IPS-15b (cell line): ENCODE measurements around the gene B4GALNT3.

Experiments used
- H3K27me3 ChIP-seq: one replicate; pipeline ENCODE4 v1.6.1; 2013; ENCODE audit warnings: low read length; ENCODE audit not compliant: control insufficient read depth, insufficient read depth
- H3K36me3 ChIP-seq: one replicate; pipeline ENCODE4 v1.6.1; 2013; ENCODE audit warnings: low read length; ENCODE audit not compliant: control insufficient read depth, insufficient read depth
- H3K4me1 ChIP-seq: one replicate; pipeline ENCODE4 v1.6.1; 2013; ENCODE audit warnings: mild to moderate bottlenecking, low read length; ENCODE audit not compliant: control insufficient read depth, insufficient read depth
- H3K4me3 ChIP-seq: one replicate; pipeline ENCODE4 v1.5.1; 2013; ENCODE audit warnings: low read depth, low read length
- H3K9ac ChIP-seq: one replicate; pipeline ENCODE4 v1.6.1; 2013; ENCODE audit warnings: low read depth, mild to moderate bottlenecking, low read length
- H3K9me3 ChIP-seq: one replicate; pipeline ENCODE4 v1.6.1; 2013; ENCODE audit warnings: mild to moderate bottlenecking, low read length; ENCODE audit not compliant: control insufficient read depth, insufficient read depth

The B4GALNT3 gene

DNA sequence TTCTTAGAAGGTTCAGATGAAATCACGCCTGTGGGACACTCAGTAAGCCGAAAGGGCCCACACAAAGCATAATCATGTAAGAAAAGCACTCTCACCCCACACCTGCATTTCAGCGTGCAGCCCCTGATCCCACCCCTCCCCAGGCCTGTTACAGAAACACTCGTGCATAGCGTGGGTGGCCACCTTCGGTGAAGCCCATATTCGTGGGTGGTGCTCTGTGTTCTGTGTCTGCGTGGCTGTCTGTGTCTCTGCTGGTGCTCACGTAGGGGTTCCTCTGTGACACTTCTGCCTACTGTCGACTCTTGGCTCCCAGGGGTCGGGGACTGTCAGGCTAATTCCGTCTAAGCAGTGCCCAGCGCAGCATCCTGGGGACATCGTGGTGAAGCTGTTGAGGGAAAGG is 74.0 kb downstream of the B4GALNT3 start:
- H3K27me3 ChIP-seq, result no peaks in the 10 kb centered on the region
- no peak overlapping the region for H3K4me3 ChIP-seq
- no peaks in the 10 kb centered on the region for H3K36me3 ChIP-seq
- no peaks in the 10 kb centered on the region for H3K4me1 ChIP-seq
- H3K9me3 ChIP-seq, result no peaks in the 10 kb centered on the region
- H3K9ac ChIP-seq, result no peak overlapping the region

DNA sequence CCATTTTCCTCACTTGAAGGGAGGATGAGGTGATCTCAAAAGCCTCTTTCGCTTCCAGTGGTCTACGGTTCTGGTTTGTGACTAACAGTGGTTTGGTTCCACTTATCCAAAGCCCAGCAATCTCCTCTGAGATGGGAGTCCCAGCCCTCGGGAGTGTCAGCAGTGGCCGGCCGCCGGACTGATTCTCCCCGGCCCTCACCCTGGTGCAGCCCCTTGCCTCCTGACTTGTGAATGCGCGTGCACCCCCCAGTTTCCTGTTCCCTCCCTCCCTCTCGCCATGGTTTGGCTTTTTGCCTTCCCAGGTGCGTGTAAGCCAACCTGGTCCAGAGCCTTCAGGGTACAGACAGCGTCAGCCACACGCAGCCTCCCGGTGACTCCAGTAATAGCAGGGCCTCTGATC is 74.5 kb downstream of the B4GALNT3 start:
- H3K36me3 ChIP-seq, result no peaks in the 10 kb centered on the region
- no peaks in the 10 kb centered on the region for H3K27me3 ChIP-seq
- no peaks in the 10 kb centered on the region for H3K4me1 ChIP-seq
- H3K9me3 ChIP-seq, result no peaks in the 10 kb centered on the region
- no peak overlapping the region for H3K9ac ChIP-seq
- H3K4me3 ChIP-seq, result no peak overlapping the region

DNA sequence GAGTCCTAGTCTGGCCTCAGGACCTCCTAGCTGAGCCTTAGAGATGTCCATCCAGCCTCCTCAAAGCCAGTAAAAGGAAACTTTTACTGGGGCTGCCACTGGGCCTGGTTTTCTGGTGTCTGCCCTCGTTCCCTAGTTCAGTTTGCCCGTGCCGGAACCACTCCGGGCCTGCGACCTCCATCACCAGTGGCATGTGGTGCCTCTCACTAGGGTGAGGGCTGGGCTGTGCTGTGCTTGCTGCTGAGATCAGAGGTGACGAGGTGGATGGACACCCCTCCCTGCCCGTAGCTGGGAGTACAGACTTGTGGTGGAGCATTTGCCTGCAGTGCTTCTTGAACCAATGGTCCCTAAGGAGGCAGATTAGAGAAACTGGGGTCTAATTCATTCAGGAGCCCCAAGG is 75.7 kb downstream of the B4GALNT3 start:
- Histone ChIP-seq H3K4me1 (no peaks in the 10 kb centered on the region), H3K27me3 (no peaks in the 10 kb centered on the region), H3K9ac (no peak overlapping the region), H3K9me3 (no peaks in the 10 kb centered on the region), H3K4me3 (no peak overlapping the region), H3K36me3 (no peaks in the 10 kb centered on the region)

DNA sequence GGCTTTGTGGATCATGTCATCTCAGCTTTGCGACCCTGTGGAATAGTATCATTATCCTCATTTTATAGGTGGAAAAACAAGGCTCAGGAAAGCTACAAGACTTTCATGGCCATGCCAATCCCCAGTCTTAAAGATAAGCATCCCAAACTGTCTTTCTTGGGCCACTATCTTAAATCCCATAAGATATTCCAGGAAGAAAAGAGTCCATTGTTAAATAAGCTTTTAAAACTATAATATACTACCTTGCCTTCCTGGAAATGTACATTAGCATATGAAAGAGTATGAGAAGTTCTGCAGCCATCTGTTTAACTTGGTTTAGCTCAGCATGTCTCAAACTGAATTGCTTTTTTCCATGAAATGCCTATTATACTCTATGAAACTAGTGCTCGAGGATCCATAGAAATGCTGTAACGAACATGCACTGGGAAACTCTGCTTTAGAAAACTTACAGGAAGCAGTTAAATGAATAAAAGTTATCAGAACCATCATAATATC is 77.1 kb downstream of the B4GALNT3 start:
- no peaks in the 10 kb centered on the region for H3K27me3 ChIP-seq
- H3K4me1 ChIP-seq, result peaks cover under 1% of the 10 kb centered on the region
- no peaks in the 10 kb centered on the region for H3K9me3 ChIP-seq
- H3K9ac ChIP-seq, result no peak overlapping the region
- no peaks in the 10 kb centered on the region for H3K36me3 ChIP-seq
- H3K4me3 ChIP-seq, result no peak overlapping the region

DNA sequence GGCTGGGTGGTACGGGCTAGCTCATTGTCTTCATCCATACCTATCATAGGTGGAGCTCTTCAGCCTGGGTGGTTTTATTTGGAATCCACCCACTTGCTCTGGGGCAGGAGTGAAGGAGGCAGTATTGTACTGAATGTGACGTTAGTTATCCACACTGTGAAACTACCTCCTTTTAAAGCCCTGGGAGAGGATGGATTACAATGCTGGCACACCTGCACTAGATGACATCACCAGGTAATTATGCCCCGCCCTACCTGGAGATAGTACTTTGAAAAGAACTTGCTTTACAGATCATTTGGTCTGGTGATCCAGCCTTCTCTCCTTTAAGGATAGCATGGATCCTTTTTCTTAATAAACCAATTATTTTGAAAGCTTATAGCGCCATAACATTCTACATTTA is 78.0 kb downstream of the B4GALNT3 start:
- H3K36me3 ChIP-seq, result no peaks in the 10 kb centered on the region
- no peaks in the 10 kb centered on the region for H3K27me3 ChIP-seq
- no peak overlapping the region for H3K9ac ChIP-seq
- H3K9me3 ChIP-seq, result no peaks in the 10 kb centered on the region
- H3K4me3 ChIP-seq, result no peak overlapping the region
- H3K4me1 ChIP-seq, result peaks cover 5% of the 10 kb centered on the region

DNA sequence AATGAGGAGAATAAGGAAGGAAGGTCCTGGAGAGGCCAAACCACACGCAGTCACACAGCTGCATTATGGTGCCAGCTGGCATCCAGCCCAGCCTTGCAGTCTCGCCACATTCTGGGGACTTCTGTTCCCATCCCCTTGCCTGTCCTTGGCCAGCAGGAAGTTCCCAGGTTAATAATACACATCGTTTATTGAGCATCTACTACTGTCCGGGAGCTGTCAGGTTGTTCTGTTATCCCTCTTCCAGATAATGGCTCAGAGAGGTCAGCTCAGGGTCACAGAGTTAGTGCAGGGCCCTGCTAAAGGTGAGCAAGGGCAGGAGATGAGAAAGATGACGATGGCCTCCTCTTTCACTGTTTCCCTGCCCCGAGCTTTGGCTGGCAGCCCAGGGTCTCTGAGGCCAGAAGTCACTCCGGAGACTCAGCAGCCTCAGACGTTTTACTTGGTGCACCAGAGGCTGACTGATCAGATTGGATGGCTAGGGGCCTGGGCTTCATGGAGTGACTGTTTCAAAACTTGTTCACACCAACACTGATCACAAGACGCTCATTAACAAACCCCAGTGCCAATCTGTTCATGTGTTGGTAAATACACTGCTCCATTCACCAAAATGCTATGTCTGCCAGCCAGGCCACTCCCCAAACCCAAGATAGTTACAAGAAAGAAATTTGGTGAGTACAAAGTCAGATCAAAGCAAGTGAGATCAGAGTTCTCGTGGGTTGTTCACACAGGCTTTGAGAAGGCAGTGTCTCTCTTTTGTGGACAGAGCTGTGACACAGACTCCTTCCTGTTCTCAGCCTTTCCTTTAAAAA is 79.2 kb downstream of the B4GALNT3 start:
- Histone ChIP-seq H3K27me3 (no peaks in the 10 kb centered on the region), H3K36me3 (no peaks in the 10 kb centered on the region), H3K9me3 (no peaks in the 10 kb centered on the region), H3K4me3 (no peak overlapping the region), H3K9ac (no peak overlapping the region), H3K4me1 (peaks cover 5% of the 10 kb centered on the region)

DNA sequence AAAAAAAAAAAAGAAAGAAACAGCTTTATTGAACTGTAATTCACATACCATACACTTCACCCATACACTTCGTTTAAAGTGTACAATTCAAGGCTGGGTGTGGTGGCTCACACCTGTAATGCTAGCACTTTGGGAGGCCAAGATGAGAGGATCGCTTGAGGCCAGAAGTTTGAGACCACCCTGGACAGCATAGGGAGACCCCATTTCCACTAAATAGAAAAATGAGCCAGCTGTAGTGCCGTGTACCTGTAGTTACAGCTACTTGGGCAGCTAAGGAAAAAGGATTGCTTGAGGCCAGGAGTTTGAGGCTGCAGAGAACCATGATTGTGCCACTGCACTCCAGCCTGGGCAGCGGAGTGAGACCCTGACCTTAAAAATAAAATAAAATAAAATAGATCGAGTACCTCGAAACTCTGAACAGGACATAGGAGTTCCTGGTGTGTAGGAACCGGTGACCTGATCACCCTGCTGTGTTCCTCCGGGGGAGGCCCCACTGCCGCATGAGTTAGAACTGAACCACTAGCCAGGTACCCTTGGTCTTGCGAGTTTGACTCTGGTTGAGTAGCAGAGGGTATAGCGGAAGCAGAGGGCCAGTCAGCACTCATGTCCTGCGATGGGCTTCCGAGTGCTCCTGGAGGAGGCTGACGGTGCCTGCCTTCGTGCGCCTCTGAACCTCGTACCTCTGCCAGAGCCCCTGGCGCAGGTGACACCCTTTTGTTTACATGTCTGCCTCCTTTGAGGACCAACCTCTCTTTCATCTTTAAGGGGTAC is 80.0 kb downstream of the B4GALNT3 start:
- peaks cover 5% of the 10 kb centered on the region for H3K4me1 ChIP-seq
- no peak overlapping the region for H3K4me3 ChIP-seq
- no peak overlapping the region for H3K9ac ChIP-seq

DNA sequence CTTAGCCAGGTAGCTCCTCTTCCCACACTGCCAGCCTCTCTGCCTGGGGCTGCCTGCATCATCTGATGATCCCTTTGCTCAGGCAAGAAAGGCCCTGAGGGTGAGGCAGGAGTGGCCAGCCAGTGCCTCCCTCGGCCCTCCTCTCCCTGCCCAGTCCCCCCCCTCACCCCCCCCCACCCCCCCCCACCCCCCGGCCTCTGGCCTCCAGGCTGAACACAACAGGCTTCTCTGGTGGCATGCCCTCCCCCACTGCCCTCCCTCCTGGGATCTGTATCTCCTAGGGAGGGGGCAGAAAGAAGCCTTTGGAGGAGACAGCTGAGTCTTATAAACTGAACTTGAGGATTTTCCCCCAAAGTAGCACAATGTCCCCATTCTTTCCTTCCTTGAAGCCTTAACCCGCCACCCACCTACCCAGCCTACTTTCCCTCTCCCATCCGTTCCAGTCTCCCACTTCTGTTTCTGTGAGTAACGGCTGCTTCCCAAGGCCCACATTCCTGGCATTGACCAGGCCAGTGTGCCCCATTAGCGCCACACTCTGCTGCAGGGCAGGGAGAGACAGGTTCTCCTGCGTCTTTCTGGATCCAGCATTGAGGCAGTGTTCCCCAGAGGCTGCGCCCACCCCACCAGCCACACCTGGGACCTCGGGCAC is 82.1 kb downstream of the B4GALNT3 start:
- H3K9me3 ChIP-seq, result no peaks in the 10 kb centered on the region
- no peak overlapping the region for H3K9ac ChIP-seq
- peaks cover 5% of the 10 kb centered on the region for H3K4me1 ChIP-seq
- no peak overlapping the region for H3K4me3 ChIP-seq
- peaks cover 5% of the 10 kb centered on the region for H3K27me3 ChIP-seq
- H3K36me3 ChIP-seq, result no peaks in the 10 kb centered on the region

More for the DNA sequence above, 80.0 kb downstream of the B4GALNT3 start:
- Histone ChIP-seq H3K27me3 (no peaks in the 10 kb centered on the region), H3K9me3 (no peaks in the 10 kb centered on the region), H3K36me3 (no peaks in the 10 kb centered on the region)

DNA sequence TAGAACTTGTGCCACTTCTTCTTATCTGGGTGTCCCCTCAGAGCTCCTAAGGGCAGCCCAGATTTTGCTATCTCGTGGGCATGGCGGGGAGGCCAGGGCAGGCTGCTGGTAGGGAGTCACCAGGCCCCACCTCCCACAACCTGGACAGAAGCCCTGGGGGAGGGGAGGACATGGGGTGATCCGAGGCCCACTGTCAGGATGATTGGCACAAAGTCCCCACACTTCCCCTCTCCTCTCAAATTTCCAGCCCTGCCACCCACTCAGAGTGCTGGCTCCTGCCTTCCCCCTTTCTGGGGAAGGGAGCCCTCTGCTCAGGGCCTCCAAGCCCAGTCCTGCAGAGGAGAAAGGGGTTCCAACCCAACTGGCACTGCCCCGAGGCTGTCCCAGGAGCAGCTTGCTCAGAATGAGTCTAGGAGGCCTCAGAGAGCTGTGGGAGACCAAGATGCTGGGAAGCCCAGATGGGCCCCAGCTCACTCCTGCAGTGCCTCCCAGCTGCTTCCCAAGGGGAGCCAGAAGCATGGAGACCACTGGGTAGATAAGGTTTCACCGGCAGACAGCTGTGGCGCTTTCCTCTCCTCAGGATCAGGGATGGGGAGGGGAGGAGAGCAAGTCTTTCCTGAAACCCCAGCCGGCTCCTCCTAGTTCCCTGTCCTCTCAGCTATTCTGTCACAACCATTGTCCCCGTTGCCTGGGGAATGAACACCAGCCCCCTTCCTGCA is 82.8 kb downstream of the B4GALNT3 start:
- Histone ChIP-seq H3K9ac (no peak overlapping the region), H3K27me3 (peaks cover 5% of the 10 kb centered on the region), H3K36me3 (no peaks in the 10 kb centered on the region), H3K9me3 (no peaks in the 10 kb centered on the region), H3K4me1 (peaks cover 5% of the 10 kb centered on the region), H3K4me3 (no peak overlapping the region)

DNA sequence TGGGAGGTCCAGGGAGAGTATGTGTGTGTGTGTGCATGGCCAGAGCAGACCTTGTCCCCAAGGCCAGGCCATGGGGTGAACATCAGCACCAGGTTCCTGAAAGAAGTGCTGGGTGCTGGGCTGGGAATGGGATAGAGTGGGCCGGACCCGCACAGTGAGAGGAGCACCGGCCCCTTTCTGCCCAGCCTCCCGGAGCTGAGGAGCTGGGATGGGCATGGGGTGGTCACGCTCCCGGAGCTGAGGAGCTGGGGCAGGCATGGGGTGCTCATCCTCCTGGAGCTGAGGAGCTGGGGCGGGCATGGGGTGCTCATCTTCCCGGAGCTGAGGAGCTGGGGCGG is 83.3 kb downstream of the B4GALNT3 start:
- Histone ChIP-seq H3K36me3 (peaks cover 2% of the 10 kb centered on the region), H3K9me3 (no peaks in the 10 kb centered on the region), H3K4me3 (no peak overlapping the region), H3K9ac (no peak overlapping the region), H3K27me3 (peaks cover 5% of the 10 kb centered on the region), H3K4me1 (peaks cover 5% of the 10 kb centered on the region)

DNA sequence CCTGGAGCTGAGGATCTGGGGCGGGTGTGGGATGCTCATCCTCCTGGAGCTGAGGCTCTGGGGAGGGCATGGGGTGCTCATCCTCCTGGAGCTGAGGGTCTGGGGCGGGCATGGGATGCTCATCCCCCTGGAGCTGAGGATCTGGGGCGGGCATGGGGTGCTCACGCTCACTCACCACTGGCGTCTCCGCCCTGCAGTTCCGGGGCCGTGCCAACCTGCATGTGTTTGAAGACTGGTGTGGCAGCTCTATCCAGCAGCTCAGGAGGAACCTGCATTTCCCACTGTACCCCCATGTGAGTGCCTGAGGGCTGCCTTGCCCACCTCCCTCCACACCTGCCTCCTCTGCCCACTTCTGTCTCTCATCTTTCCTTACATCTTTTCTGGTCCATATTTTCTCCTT is 84.4 kb downstream of the B4GALNT3 start:
- H3K36me3 ChIP-seq, result peaks cover 2% of the 10 kb centered on the region
- no peaks in the 10 kb centered on the region for H3K9me3 ChIP-seq
- H3K4me1 ChIP-seq, result peaks cover 5% of the 10 kb centered on the region
- peaks cover 5% of the 10 kb centered on the region for H3K27me3 ChIP-seq
- H3K9ac ChIP-seq, result no peak overlapping the region
- H3K4me3 ChIP-seq, result no peak overlapping the region
